Keratinocyte (primary cell): ENCODE results near the gene KRT82.

Experiments used
- EZH2 ChIP-seq: IDR thresholded peaks from one replicate; pipeline ENCODE4 v1.6.1; 2012; ENCODE audit warnings: inconsistent platforms, mild to moderate bottlenecking, low read length, moderate library complexity
- TF ChIP-seq, protein P1 (sequence below), 3 experiments: IDR thresholded peaks in 1 of 3; conservative IDR thresholded peaks in 1 of 3; optimal IDR thresholded peaks in 1 of 3; 2 replicates in 2 of 3; 3 replicates in 1 of 3; pipeline versions ENCODE3 to v1.5.1; 2011; ENCODE audit warnings: low read length in 3 of 3, mild to moderate bottlenecking in 3 of 3, moderate library complexity in 2 of 3, control low read depth in 1 of 3, inconsistent platforms in 1 of 3; ENCODE audit not compliant: insufficient read depth in 2 of 3; ENCODE audit errors: extremely low read depth in 1 of 3

- TF ChIP-seq, protein P1, sequence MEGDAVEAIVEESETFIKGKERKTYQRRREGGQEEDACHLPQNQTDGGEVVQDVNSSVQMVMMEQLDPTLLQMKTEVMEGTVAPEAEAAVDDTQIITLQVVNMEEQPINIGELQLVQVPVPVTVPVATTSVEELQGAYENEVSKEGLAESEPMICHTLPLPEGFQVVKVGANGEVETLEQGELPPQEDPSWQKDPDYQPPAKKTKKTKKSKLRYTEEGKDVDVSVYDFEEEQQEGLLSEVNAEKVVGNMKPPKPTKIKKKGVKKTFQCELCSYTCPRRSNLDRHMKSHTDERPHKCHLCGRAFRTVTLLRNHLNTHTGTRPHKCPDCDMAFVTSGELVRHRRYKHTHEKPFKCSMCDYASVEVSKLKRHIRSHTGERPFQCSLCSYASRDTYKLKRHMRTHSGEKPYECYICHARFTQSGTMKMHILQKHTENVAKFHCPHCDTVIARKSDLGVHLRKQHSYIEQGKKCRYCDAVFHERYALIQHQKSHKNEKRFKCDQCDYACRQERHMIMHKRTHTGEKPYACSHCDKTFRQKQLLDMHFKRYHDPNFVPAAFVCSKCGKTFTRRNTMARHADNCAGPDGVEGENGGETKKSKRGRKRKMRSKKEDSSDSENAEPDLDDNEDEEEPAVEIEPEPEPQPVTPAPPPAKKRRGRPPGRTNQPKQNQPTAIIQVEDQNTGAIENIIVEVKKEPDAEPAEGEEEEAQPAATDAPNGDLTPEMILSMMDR (optimal IDR thresholded peaks at IDR 0.05 in 1 of 3, IDR thresholded peaks at IDR 0.05 in 1 of 3, conservative IDR thresholded peaks at IDR 0.05 in 1 of 3; ENCODE audit: extremely low read depth in 1 of 3, insufficient read depth in 2 of 3, low read length in 3 of 3) = no peak
- no peak for TF ChIP-seq EZH2
Observed at GRCh38 chr12:52398176-52398575, 8.0 kb downstream of the KRT82 start.
